ENCODE measurements around the gene TEX11. TPM values are rescaled to one million over a fixed set of nuclear protein-coding genes. Genes with fewer than 3 reads are reported as not detected.
"Not testable (repeated sequence)": the region's sequence is repeated elsewhere in the genome, so short reads cannot be mapped to it uniquely, and the experiment has no call there.

The TEX11 gene
- total and polyA plus RNA-seq, 11 donors, result not detected

- no peaks in the 10 kb centered on the region for H3K4me1 ChIP-seq
- intact Hi-C loops (cut with DNase I), result no loop called here
- DNase-seq, result no peak
- H3K4me3 ChIP-seq, result no peak overlapping the region
- no peaks in the 10 kb centered on the region for H3K36me3 ChIP-seq
- H3K9me3 ChIP-seq, result no peaks in the 10 kb centered on the region
- no peak for ATAC-seq
- WGBS, 4 donors, result 53 to 90% (median 78%) methylated on average over 1 of the region's 1 CpG
- H3K27ac ChIP-seq, result no peak overlapping the region
- peaks cover 0 to 6% (median 0%) of the 10 kb centered on the region in 9 donors for H3K27me3 ChIP-seq
- no peak for TF ChIP-seq POLR2A (IDR thresholded peaks at IDR 0.05)
- no peak for TF ChIP-seq CTCF (IDR thresholded peaks at IDR 0.05)
These were observed 373.3 kb downstream of the TEX11 start for GRCh38 chrX:70535198-70535597.

- DNase-seq, result no peak
- Histone ChIP-seq H3K27me3 (peaks cover 0 to 11% (median 0%) of the 10 kb centered on the region in 9 donors), H3K4me3 (no peak overlapping the region), H3K9me3 (no peaks in the 10 kb centered on the region), H3K27ac (no peak overlapping the region), H3K4me1 (no peaks in the 10 kb centered on the region), H3K36me3 (no peaks in the 10 kb centered on the region)
- TF ChIP-seq CTCF (IDR thresholded peaks at IDR 0.05), result no peak
- TF ChIP-seq POLR2A (IDR thresholded peaks at IDR 0.05), result no peak
- WGBS, 4 donors, result 46 to 75% (median 59%) methylated on average over 3 of the region's 3 CpGs
- ATAC-seq, result no peak
- intact Hi-C loops (cut with DNase I), result no loop called here
These were observed 380.7 kb downstream of the TEX11 start for GRCh38 chrX:70527610-70528345.

- no peak for DNase-seq
- Histone ChIP-seq H3K9me3 (no peaks in the 10 kb centered on the region), H3K36me3 (no peaks in the 10 kb centered on the region), H3K27ac (no peak overlapping the region), H3K4me1 (no peaks in the 10 kb centered on the region), H3K4me3 (no peak overlapping the region), H3K27me3 (peaks cover 0 to 12% (median 0%) of the 10 kb centered on the region in 9 donors)
- intact Hi-C loops (cut with DNase I), result no loop called here
- ATAC-seq, result no peak
- no peak for TF ChIP-seq CTCF (IDR thresholded peaks at IDR 0.05)
- TF ChIP-seq POLR2A (IDR thresholded peaks at IDR 0.05), result no peak
These were observed 381.5 kb downstream of the TEX11 start for GRCh38 chrX:70527053-70527452.

GRCh38 chrX:70525733-70526132, 382.8 kb downstream of the TEX11 start:
- WGBS, 4 donors, result 67 to 82% (median 78%) methylated on average over 8 of the region's 8 CpGs
- intact Hi-C loops (cut with DNase I), result no loop called here
- TF ChIP-seq POLR2A (IDR thresholded peaks at IDR 0.05) (no peak), CTCF (IDR thresholded peaks at IDR 0.05) (no peak)
- H3K9me3 ChIP-seq, result peaks cover 0 to 6% (median 0%) of the 10 kb centered on the region in 12 donors
- peaks cover 0 to 14% (median 0%) of the 10 kb centered on the region in 9 donors for H3K27me3 ChIP-seq
- no peak overlapping the region for H3K27ac ChIP-seq
- DNase-seq, result no peak
- ATAC-seq, result no peak
- no peaks in the 10 kb centered on the region for H3K4me1 ChIP-seq
- no peaks in the 10 kb centered on the region for H3K36me3 ChIP-seq
- no peak overlapping the region for H3K4me3 ChIP-seq

GRCh38 chrX:70515692-70516091, 392.8 kb downstream of the TEX11 start:
- H3K4me3 ChIP-seq; H3K27ac ChIP-seq; intact Hi-C loops (cut with DNase I); H3K4me1 ChIP-seq; ATAC-seq; H3K36me3 ChIP-seq; DNase-seq; H3K27me3 ChIP-seq: not testable (repeated sequence)
- 48 to 91% (median 74%) methylated on average over 1 of the region's 1 CpG for WGBS, 4 donors
- H3K9me3 ChIP-seq, result peaks cover 0 to 13% (median 0%) of the 10 kb centered on the region in 12 donors

- H3K4me3 ChIP-seq; H3K27me3 ChIP-seq; DNase-seq; H3K4me1 ChIP-seq; H3K36me3 ChIP-seq; ATAC-seq; H3K9me3 ChIP-seq; intact Hi-C loops (cut with DNase I); H3K27ac ChIP-seq: not testable (repeated sequence)
- WGBS, 4 donors, result 92 to 98% (median 98%) methylated on average over 4 of the region's 4 CpGs
These were observed 393.2 kb downstream of the TEX11 start for GRCh38 chrX:70515270-70515669.

Data from heart left ventricle (tissue), 16 donors.